ENCODE measurements around the gene PIN1. TPM values are rescaled to one million over a fixed set of nuclear protein-coding genes. Genes with fewer than 3 reads are reported as not detected.
"Not testable (repeated sequence)": the region's sequence is repeated elsewhere in the genome, so short reads cannot be mapped to it uniquely, and the experiment has no call there.

The PIN1 gene
- total RNA-seq, 4 donors from 2014 or later: 83.9 to 111 (median 93.4) TPM

DNA sequence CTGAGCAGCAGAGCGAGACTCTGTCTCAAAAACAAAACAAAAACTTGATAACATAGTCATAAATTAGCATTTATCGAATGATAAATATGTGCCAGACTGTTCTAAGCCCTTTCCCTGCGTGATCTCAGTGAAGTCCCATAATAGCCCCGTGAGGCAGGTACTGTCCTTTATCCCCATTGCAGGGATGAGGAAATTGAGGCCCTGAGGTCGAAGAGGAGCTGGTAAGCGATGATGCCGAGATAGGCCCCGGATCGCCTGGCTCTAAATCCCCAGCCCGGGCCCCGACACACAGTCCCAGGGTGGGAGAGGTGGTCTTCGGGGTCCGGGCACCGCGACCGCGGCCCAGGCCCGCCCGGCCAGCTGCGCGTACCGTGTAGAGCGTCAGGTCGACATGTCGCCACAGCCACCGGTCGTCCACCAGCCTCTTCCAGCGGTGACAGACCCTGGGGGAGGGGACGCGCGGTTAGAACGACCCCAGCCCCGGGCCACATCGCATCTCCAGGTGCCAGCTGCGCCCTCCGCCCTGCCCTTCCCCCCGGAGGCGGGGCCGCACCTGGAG is 16.9 kb upstream of the PIN1 start:
- intact Hi-C loops (cut with DNase I; ENCODE audit: low total_unique reads): loop anchor here (2.0 to 5.0 kb wide), 4 partner anchors 49 to 986 kb away; partner anchors contain the start of genes MBD3L1, PPAN, ZNF266 and ZNF558
- in situ Hi-C loops (cut with MboI; ENCODE audit: low sequenced_read_pairs in 4 of 4): no loop called here

DNA sequence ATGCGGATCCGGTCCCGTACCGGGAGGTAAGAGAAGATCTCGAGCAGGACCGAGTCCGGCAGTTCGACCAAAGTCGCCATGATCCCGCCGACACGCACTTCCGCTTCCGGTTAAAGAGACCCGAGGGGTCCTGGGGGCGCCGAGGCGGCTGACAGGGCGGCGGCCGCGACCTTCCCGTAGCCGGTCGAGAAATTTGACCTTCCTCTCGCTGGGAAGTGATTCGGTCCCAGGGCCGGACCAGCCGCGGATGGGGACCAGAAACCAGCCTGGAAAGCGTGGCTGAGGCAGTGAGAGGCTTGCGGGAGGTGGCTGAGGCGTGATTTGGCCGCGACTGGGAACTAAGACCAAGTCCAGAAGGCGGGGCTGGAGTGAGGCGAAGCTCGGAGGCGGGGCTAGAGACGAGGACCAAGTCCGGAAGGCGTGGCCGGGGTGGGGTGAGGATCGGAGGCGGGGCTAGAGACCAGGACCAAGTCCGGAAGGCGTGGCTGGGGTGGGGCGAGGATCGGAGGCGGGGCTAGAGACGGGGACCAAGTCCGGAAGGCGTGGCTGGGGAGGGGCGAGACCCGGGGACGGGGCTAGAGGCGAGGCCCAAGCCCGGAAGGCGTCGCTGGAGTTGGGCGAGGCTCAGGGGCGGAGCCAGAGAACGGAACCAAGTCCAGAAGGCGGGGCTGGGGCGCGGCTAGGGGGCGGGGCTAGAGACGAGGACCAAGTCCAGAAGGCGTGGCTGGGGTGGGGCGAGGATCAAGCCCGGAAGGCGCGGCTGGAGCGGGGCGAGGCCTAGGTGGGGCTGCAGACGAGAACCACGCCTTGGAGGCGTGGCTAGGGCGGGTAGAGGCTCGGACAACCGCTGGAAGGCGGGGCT is 16.2 kb upstream of the PIN1 start, which contains the start of gene FBXL12:
TSS of gene FBXL12 (minus strand) at position 346 of the 862 bp plus-strand sequence. CDS start at position 80, 266 bp downstream.
- ATAC-seq (peak; percentile 88 to 91), DNase-seq (peak; percentile 100)
- intact Hi-C loops (cut with DNase I; ENCODE audit: low total_unique reads): loop anchor here (1.0 to 5.0 kb wide), 7 partner anchors 8 to 987 kb away; partner anchors contain the start of genes MBD3L1, PIN1, PPAN and UBL5
- in situ Hi-C loops (cut with MboI; ENCODE audit: low sequenced_read_pairs in 4 of 4): no loop called here
- peak within 1 kb of the TSS; percentile 91 to 100 (median 98) for H3K27ac ChIP-seq
- H3K9me3 ChIP-seq: no peaks in the 10 kb centered on the region
- H3K4me3 ChIP-seq: peak within 1 kb of the TSS; percentile 93 to 100 (median 95)
- peaks cover 10 to 23% of the 10 kb centered on the region in 2 donors for H3K4me1 ChIP-seq
- TF ChIP-seq, protein P1, sequence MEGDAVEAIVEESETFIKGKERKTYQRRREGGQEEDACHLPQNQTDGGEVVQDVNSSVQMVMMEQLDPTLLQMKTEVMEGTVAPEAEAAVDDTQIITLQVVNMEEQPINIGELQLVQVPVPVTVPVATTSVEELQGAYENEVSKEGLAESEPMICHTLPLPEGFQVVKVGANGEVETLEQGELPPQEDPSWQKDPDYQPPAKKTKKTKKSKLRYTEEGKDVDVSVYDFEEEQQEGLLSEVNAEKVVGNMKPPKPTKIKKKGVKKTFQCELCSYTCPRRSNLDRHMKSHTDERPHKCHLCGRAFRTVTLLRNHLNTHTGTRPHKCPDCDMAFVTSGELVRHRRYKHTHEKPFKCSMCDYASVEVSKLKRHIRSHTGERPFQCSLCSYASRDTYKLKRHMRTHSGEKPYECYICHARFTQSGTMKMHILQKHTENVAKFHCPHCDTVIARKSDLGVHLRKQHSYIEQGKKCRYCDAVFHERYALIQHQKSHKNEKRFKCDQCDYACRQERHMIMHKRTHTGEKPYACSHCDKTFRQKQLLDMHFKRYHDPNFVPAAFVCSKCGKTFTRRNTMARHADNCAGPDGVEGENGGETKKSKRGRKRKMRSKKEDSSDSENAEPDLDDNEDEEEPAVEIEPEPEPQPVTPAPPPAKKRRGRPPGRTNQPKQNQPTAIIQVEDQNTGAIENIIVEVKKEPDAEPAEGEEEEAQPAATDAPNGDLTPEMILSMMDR (IDR thresholded peaks at IDR 0.05 in 4 of 5, conservative IDR thresholded peaks at IDR 0.05 in 1 of 5): no peak
- TF ChIP-seq POLR2A (IDR thresholded peaks at IDR 0.05): peak; percentile 71 to 79
- peaks cover 0 to 8% of the 10 kb centered on the region in 2 donors for H3K36me3 ChIP-seq
- H3K27me3 ChIP-seq: no peaks in the 10 kb centered on the region

More for the DNA sequence above, 16.9 kb upstream of the PIN1 start:
- no peaks in the 10 kb centered on the region for H3K9me3 ChIP-seq
- H3K4me3 ChIP-seq: peak overlapping the region; percentile 93 to 100 (median 95)
- no peaks in the 10 kb centered on the region for H3K27me3 ChIP-seq
- TF ChIP-seq POLR2A (IDR thresholded peaks at IDR 0.05): no peak
- TF ChIP-seq, protein P1 (IDR thresholded peaks at IDR 0.05 in 4 of 5, conservative IDR thresholded peaks at IDR 0.05 in 1 of 5): no peak
- peaks cover 10 to 23% of the 10 kb centered on the region in 2 donors for H3K4me1 ChIP-seq
- H3K27ac ChIP-seq: peak overlapping the region; percentile 91 to 100 (median 98)
- H3K36me3 ChIP-seq: peaks cover 0 to 12% of the 10 kb centered on the region in 2 donors
- DNase-seq (no peak), ATAC-seq (peak in 1 of 2 donors; percentile 2)

DNA sequence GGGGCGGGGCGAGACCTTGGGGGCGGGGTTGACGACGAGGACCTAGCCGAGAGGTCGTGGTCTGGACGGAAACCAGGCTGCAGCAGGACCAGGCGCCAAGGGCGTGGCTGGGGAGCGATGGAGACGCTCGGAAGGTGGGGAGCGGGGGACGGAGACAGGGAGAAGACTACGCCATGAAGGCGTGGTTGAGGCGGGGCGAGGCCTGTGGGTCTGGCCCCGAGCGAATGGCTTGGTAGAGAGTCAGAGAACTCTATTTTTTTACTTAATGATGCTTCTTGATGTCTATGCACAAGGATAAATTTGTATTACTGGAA is 15.6 kb upstream of the PIN1 start:
- ATAC-seq: no peak
- in situ Hi-C loops (cut with MboI; ENCODE audit: low sequenced_read_pairs in 4 of 4): no loop called here
- no peak for DNase-seq

DNA sequence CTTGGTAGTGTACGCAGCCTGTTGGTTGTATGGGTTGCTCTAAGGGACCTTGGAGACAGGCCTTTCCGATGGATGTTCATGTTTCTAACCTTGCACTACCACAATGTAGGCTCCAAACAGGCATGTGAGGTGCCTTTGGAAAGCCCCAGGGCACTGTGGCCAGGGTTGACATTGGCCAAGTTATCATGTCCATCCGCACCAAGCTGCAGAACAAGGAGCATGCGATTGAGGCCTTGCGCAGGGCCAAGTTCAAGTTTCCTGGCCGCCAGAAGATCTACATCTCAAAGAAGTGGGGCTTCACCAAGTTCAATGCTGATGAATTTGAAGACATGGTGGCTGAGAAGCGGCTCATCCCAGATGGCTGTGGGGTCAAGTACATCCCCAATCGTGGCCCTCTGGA is 15.1 kb upstream of the PIN1 start:
- H3K9me3 ChIP-seq; intact Hi-C loops (cut with DNase I; ENCODE audit: low total_unique reads); in situ Hi-C loops (cut with MboI; ENCODE audit: low sequenced_read_pairs in 4 of 4); ATAC-seq; DNase-seq; H3K36me3 ChIP-seq; H3K27me3 ChIP-seq: not testable (repeated sequence)
- peaks cover 10 to 23% of the 10 kb centered on the region in 2 donors for H3K4me1 ChIP-seq
- peak overlapping the region; percentile 91 to 100 (median 98) for H3K27ac ChIP-seq
- peak overlapping the region in 3 of 4 donors; percentile 43 to 97 (median 93) for H3K4me3 ChIP-seq

More for the DNA sequence above, 15.6 kb upstream of the PIN1 start:
- Histone ChIP-seq H3K27me3 (no peaks in the 10 kb centered on the region), H3K4me3 (peak overlapping the region; percentile 38 to 97 (median 68)), H3K36me3 (peaks cover 0 to 4% of the 10 kb centered on the region in 2 donors), H3K9me3 (no peaks in the 10 kb centered on the region), H3K27ac (peak overlapping the region; percentile 91 to 100 (median 98)), H3K4me1 (peaks cover 10 to 23% of the 10 kb centered on the region in 2 donors)
- TF ChIP-seq, protein P1 (IDR thresholded peaks at IDR 0.05 in 4 of 5, conservative IDR thresholded peaks at IDR 0.05 in 1 of 5): no peak
- intact Hi-C loops (cut with DNase I; ENCODE audit: low total_unique reads): loop anchor here (1.0 to 5.0 kb wide), 7 partner anchors 8 to 987 kb away; partner anchors contain the start of genes MBD3L1, PIN1, PPAN and UBL5

DNA sequence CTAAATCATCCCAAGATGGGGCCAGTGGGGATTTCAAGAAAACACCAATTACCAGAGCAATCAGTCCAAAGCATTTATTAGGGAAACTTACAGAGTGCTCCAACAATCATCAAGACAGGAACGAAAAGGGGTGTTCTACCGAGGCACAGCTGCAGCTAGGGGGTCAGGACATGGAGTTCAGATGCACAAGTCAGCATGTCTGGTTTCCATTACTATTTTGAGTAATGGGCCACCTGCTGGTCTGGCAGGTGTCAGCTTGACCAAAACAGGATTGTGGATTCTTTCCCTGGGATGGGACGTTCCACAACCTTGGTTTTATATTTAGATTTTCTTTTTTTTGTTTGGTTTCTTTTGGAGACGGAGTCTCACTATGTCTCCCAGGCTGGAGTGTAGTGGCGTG is 11.3 kb upstream of the PIN1 start:
- no peaks in the 10 kb centered on the region for H3K27me3 ChIP-seq
- H3K9me3 ChIP-seq: no peaks in the 10 kb centered on the region
- TF ChIP-seq, protein P1 (IDR thresholded peaks at IDR 0.05 in 4 of 5, conservative IDR thresholded peaks at IDR 0.05 in 1 of 5): no peak
- TF ChIP-seq POLR2A (IDR thresholded peaks at IDR 0.05): no peak
- H3K4me1 ChIP-seq: peaks cover 12 to 22% of the 10 kb centered on the region in 2 donors
- DNase-seq (no peak), ATAC-seq (no peak)
- no peaks in the 10 kb centered on the region for H3K36me3 ChIP-seq
- no peak overlapping the region for H3K4me3 ChIP-seq
- no peak overlapping the region for H3K27ac ChIP-seq
- in situ Hi-C loops (cut with MboI; ENCODE audit: low sequenced_read_pairs in 4 of 4): no loop called here
- intact Hi-C loops (cut with DNase I; ENCODE audit: low total_unique reads): no loop called here
